GM08714 (cell line): ENCODE results near the gene MC1R.

Experiments
- H3K4me3 ChIP-seq: fragments of 200-500 bp; sonication (Bioruptor generic); 2 replicates; pipeline ENCODE4 v1.5.1; 2014; ENCODE audit warnings: mild to moderate bottlenecking, low read length, inconsistent platforms
- ZNF274 ChIP-seq: IDR thresholded peaks from 2 replicates; pipeline ENCODE4 v1.6.1; 2012; ENCODE audit warnings: mild to moderate bottlenecking, low read depth, low read length

MC1R gene

DNA sequence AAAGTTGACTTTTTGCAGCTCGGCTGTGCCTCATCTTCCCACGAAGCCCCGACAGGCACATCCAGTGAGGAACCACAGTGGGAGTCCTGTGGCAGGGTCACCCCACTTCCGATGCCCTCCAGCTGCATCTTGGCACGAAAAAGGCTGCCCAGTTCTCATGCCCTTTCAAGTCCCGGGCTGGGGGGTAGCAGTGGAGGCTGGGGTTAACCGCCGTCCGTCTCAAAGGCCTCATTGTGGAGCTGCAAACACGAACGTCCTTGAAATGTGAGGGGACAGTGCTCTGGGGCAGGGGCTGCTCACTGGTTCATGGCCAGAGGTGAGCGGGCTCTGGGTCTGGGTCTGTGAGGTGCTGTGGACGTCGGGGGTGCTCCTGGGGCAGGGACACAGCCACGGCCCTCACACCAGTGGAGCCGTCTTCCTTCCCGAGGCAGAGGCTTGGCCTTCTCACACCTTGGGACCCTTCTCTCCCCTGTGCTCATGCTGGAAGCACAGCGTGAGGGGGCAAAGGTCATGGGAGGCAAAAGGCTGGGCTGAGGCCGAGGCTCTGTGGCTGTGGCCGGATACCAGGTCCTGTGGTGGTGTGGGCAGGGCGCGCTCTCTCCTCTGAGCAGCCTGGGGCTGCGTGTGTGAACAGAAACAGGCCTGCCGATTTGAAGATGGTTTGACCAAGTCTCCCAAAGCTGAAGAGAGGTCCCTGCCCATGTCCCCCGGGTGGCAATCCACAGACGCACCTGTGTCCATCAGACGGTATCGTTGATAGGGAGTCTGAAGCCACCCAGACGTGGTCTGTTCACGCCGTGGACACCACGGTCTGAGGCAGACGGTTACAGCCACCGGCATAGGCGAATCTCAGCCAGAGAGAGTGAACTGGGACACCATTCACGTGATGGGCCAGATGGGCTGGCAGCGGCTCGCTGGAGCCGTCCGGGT is 3.1 kb upstream of the MC1R start:
- TF ChIP-seq ZNF274: no peak
- H3K4me3 ChIP-seq: no peak overlapping the region

GRCh38 chr16:89917773-89918452 is 749 bp upstream of the MC1R start:
- TF ChIP-seq ZNF274: no peak
- H3K4me3 ChIP-seq: peak overlapping the region; percentile 2; the same call in 1 of the 2 replicates

GRCh38 chr16:89919535-89920406 is 1.1 kb downstream of the MC1R start:
- no peak overlapping the region for H3K4me3 ChIP-seq
- no peak for TF ChIP-seq ZNF274

DNA sequence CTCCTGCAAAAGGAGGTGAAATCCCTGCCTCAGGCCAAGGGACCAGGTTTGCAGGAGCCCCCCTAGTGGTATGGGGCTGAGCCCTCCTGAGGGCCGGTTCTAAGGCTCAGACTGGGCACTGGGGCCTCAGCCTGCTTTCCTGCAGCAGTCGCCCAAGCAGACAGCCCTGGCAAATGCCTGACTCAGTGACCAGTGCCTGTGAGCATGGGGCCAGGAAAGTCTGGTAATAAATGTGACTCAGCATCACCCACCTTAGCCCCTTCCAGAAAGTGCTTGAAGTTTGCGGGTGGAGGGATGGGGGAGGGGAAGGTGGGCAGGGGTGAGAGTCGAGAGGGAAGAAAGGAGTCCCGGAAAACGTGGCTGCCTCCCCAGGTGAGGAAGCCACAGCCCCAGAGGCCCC is 2.1 kb downstream of the MC1R start:
- no peak for TF ChIP-seq ZNF274
- H3K4me3 ChIP-seq: no peak overlapping the region

DNA sequence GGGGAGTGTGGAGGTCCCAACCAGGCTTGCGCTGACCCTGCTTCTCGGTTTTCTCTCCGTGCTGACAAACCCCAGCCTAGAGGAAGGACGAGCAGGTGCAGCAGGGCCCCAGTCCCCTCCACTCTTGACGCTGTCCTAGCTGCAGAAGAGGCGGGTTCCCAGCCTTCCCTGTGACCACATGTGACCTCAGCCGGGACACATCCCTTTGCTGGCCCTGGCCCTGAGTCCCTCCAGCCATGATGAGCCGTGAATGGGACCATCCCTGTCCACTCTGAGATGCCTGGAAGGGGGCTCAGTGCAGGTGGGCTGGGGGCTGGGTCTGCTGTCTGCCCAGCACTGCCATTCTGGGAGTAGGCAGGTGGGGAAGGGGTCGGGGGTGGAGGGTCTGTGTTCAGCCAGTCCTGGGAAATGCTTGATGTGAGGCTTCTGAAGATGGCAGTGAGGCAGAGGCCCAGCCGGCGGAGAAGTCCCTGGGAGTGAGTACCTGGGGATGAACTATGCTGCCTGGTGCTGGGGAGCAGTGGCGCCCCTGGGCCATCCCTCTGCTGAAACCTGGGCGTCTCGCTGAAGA is 2.6 kb downstream of the MC1R start:
- no peak overlapping the region for H3K4me3 ChIP-seq

DNA sequence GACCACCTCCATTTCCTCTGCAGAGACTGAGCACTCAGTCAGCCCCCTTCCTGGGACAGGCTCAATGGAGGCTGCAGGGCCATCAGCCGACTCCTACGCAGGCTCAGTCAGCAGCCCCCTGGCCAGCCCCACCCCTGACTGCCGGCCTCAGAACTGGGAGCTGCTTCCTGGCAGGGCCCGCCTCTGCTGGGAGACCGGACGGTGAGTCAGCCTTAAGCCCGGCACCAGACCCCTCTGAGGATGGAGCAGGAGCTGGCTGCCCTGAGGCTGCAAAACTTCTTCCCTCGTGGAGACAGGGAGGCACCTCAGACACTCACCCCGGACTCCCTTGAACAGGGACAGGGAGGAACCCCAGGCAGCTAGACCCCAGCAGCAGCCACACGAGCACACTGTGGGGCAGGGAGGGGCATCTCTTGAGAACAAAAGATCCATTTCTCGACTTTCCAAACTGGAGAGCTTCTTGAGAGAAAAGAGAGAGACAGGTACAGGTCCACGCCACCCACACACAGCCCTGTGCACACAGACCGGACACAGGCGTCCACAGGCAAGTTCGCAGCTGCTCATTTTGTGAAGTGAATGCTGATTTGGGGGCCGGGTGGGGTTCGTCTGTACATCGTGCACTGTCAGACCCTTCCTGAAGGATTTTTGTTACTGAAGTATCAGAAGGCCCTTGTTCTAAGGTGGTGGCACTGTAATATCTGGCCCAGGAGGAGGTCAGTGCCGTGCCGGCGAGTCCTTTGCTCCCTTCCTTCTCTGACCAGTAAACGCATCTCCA is 3.2 kb downstream of the MC1R start:
- H3K4me3 ChIP-seq: no peak overlapping the region
- no peak for TF ChIP-seq ZNF274

More for the DNA sequence above, 2.6 kb downstream of the MC1R start:
- no peak for TF ChIP-seq ZNF274

GRCh38 chr16:89922477-89922883 is 3.8 kb downstream of the MC1R start:
- no peak for TF ChIP-seq ZNF274
- H3K4me3 ChIP-seq: peak overlapping the region; percentile 23; the same call in 1 of the 2 replicates

GRCh38 chr16:89922884-89923639 is 4.4 kb downstream of the MC1R start, which contains the start of gene TUBB3:
Gene TUBB3 (plus strand): TSS chr16:89923342. CDS start chr16:89923402, 60 bp downstream.
- TF ChIP-seq ZNF274: no peak
- peak within 1 kb of the TSS; percentile 23; the same call in 1 of the 2 replicates for H3K4me3 ChIP-seq

- H3K4me3 ChIP-seq: peak overlapping the region; percentile 23; the same call in 1 of the 2 replicates
- TF ChIP-seq ZNF274: no peak
Observed at GRCh38 chr16:89923640-89924296, 5.1 kb downstream of the MC1R start.

GRCh38 chr16:89924297-89924924 is 5.7 kb downstream of the MC1R start:
- no peak for TF ChIP-seq ZNF274
- no peak overlapping the region for H3K4me3 ChIP-seq

- no peak for TF ChIP-seq ZNF274
- no peak overlapping the region for H3K4me3 ChIP-seq
Observed at GRCh38 chr16:89924925-89925307, 6.3 kb downstream of the MC1R start.
